ENCODE measurements around the gene EHMT2.
"Not testable (repeated sequence)": the region's sequence is repeated elsewhere in the genome, so short reads cannot be mapped to it uniquely, and the experiment has no call there.

DNA sequence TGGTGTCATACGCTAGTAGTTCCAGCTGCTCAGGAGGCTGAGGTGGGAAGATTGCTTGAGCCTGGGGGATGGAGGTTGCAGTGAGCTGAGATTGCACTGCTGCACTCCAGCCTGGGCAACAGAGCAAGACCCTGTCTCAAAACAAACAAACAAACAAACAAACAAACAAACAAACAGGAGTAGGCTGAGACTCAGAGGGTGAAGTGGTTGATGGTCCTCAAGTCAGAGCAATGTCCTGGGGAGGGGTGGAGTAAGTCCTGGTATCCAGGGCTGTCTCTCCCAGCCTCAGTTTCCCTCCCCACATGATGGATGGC lies 28.9 kb downstream of the EHMT2 start:
- TF ChIP-seq STAT6 (CRISPR knock-in tag; IDR thresholded peaks at IDR 0.05; ENCODE audit: borderline replicate concordance); GMEB1 (CRISPR knock-in tag; IDR thresholded peaks at IDR 0.05; ENCODE audit: borderline replicate concordance); TCF7L2 (IDR thresholded peaks at IDR 0.05; ENCODE audit: low read depth, low read length); REST (IDR thresholded peaks at IDR 0.05; ENCODE audit: borderline replicate concordance in 1 of 2, low read depth in 1 of 2, low read length in 2 of 2); HNRNPL (IDR thresholded peaks at IDR 0.05; ENCODE audit: low read depth, low read length); POLR2A (IDR thresholded peaks at IDR 0.05; ENCODE audit: insufficient read depth in 1 of 2, low read depth in 2 of 2, low read length in 2 of 2): not testable (repeated sequence)
- TF ChIP-seq, protein P1, sequence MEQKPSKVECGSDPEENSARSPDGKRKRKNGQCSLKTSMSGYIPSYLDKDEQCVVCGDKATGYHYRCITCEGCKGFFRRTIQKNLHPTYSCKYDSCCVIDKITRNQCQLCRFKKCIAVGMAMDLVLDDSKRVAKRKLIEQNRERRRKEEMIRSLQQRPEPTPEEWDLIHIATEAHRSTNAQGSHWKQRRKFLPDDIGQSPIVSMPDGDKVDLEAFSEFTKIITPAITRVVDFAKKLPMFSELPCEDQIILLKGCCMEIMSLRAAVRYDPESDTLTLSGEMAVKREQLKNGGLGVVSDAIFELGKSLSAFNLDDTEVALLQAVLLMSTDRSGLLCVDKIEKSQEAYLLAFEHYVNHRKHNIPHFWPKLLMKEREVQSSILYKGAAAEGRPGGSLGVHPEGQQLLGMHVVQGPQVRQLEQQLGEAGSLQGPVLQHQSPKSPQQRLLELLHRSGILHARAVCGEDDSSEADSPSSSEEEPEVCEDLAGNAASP (CRISPR knock-in tag; IDR thresholded peaks at IDR 0.05; ENCODE audit: borderline replicate concordance) = not testable (repeated sequence)
- TF ChIP-seq, protein P2, sequence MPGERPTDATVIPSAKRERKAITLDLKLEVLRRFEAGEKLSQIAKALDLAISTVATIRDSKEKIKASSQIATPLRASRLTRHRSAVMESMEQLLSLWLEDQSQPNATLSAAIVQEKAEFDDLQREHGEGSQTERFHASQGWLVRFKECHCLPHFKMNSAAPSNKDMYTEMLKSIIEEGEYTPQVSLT (CRISPR knock-in tag; IDR thresholded peaks at IDR 0.05; ENCODE audit: borderline replicate concordance, low read depth) = not testable (repeated sequence)

All from HepG2 (cell line).